GM18499 (cell line): Measurements from ENCODE around the gene THSD1.
"Not testable (repeated sequence)": the region's sequence is repeated elsewhere in the genome, so short reads cannot be mapped to it uniquely, and the experiment has no call there.

Experiments used
- ATAC-seq: cut with Tn5 transposase; IDR thresholded peaks from one replicate; pipeline ENCODE4 v1.9.1; 2021; ENCODE audit warnings: moderate number of reproducible peaks; ENCODE audit not compliant: insufficient read depth, unreplicated experiment

The THSD1 gene

DNA sequence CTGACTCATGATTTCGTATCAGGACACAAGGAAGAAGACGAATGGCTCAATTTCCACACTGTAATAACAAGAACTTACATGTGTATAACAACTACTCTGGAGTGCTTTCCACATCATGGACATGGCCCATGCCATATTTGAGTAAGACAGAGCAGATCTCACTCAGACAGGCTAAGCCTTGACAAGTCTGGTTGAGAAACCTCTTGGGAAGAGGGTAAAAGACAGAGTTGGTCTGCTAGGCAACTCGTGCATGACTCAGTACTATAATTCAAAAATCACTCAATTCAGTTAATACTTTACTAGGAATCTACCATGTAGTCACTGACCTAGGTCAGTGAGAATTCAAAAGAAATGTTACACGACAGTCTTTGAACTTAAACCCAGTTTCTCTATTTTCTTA lies 5.7 kb upstream of the THSD1 start:
- peak; percentile 56 for ATAC-seq

- ATAC-seq: not testable (repeated sequence)
These were observed 2.2 kb upstream of the THSD1 start for GRCh38 chr13:52408071-52408658.

DNA sequence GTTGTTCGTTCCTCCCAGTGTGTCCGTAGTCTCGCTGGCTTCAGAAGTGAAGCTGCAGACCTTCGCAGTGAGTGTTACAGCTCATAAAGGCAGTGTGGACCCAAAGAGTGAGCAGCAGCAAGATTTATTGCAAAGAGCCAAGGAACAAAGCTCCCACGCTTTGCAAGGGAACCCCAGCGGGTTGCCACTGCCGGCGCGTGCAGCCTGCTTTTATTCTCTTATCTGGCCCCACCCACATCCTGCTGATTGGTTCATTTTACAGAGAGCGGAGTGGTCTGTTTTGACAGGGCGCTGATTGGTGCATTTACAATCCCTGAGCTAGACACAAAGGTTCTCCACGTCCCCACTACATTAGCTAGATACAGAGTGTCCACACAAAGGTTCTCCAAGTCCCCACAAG lies 1.5 kb upstream of the THSD1 start:
- ATAC-seq: not testable (repeated sequence)

GRCh38 chr13:52406629-52407028 lies 657 bp upstream of the THSD1 start:
- no peak for ATAC-seq

- ATAC-seq: no peak
These were observed 604 bp downstream of the THSD1 start for GRCh38 chr13:52405369-52405766.

- no peak for ATAC-seq
These were observed 6.3 kb downstream of the THSD1 start for GRCh38 chr13:52399708-52400107.

GRCh38 chr13:52399046-52399445 lies 6.9 kb downstream of the THSD1 start:
- no peak for ATAC-seq

- ATAC-seq: no peak
These were observed 10.3 kb downstream of the THSD1 start for GRCh38 chr13:52395704-52396103.

GRCh38 chr13:52394586-52394985 lies 11.4 kb downstream of the THSD1 start:
- ATAC-seq: no peak

GRCh38 chr13:52393572-52394357 lies 12.2 kb downstream of the THSD1 start:
- ATAC-seq: no peak

- no peak for ATAC-seq
These were observed 18.3 kb downstream of the THSD1 start for GRCh38 chr13:52387721-52388120.

DNA sequence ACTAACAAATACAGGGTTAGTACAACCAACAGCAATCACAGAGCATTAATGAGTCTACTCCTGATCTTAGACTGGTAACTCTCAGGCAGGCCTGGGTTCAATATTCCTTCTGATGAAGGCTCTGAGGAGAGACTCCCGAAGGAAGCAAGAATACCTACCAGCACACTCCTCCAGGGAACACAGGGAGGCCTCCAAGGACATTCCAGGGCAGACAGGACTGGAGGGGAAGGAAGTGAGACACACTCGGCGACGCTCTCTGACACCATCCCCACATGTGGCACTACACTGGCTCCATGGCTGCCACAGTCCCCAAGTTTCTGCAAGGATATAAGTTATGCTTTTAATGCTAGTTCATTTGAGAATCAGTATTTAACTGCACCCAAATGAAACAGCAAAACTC lies 20.1 kb downstream of the THSD1 start:
- ATAC-seq: no peak

- ATAC-seq: no peak
These were observed 22.6 kb downstream of the THSD1 start for GRCh38 chr13:52383366-52383765.

DNA sequence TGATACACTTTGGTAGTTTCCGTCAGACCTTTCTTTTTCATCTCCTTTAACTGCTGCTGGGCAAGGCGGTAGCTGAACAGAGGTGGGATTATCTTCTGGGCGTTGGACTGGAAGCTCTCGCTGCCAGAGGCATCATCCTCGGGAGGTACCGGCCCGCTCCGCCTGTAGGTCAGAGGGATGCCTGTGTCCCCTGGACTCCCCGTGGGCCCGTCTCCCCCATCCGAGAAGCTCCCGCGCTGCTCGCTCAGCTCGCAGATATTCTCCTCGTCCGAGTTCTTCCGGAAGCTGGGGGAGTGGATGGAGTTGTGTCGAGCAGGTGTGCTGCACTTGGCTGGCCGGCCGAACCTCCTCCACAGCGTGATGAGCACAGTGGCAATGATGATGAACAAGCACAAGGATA lies 27.7 kb downstream of the THSD1 start:
- no peak for ATAC-seq

DNA sequence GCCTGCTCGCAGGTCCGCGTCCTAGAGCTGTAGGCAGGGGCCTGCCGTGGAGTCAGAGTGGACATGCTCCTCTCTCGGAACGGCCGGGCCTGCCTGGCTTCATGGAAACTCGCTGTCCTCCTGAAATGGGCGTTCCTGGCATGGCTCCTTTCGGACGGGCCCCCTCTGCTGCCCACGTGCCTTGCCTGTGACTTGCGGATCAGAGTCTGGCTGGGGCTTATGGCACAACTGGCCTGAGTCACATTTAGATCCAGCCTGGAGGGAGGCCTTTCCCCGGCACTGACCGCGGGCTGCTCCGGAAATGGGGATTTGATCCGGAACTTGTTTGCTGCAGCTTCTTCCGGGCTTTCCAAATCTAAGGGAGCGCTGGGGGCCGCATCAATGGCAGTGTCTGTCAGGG lies 28.1 kb downstream of the THSD1 start:
- no peak for ATAC-seq

DNA sequence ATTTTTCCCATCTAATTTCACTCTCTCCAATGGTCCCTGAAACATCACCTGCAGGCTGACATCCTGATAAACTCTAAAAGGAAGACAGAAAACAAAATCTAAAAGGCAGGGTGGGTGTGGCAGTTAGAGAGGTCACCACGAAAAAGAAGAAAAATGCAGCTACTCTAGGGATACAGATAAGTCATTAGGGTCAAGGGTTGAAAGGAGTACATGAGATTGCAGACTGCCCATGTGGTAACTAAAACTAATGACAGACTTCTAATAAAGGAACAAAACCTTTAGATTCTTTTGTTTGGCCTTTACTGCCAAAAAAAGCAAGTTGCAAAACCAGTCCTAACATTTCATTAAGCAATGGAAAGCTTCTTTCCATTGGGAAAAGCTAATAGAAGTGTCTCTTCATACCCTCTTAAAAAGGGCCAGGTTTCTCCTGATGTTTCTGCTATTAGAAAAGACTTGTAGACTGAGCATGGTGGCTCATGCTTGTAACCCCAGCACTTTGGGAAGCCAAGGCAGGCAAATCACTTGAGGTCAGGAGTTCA lies 31.0 kb downstream of the THSD1 start:
- no peak for ATAC-seq

GRCh38 chr13:52374389-52374788 lies 31.6 kb downstream of the THSD1 start:
- ATAC-seq: no peak

- not testable (repeated sequence) for ATAC-seq
These were observed 32.7 kb downstream of the THSD1 start for GRCh38 chr13:52373277-52373676.

DNA sequence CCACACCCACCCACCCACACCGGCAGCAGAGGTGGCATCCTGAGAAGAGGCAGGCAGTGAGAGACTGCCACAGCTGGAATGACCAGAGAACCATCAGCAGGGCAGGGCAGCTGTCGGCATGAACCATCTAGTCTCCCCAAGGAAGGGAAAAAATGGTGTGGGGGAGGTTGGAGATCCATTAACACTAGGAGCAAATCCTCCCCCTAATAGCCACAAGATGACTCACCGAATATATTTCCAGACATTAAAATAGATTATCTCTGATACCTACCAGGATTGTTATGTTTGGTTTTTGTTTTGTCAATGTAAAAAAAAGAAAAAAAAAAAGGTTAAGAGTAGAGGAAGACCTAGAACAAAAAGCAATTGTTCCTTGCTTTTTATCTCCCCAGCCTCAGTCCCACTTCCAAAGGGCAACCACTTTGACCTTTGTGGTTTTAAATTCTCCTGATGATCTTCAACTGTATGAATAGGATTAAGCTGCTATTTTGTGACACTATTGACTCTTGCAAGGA lies 34.2 kb downstream of the THSD1 start:
- ATAC-seq: no peak

DNA sequence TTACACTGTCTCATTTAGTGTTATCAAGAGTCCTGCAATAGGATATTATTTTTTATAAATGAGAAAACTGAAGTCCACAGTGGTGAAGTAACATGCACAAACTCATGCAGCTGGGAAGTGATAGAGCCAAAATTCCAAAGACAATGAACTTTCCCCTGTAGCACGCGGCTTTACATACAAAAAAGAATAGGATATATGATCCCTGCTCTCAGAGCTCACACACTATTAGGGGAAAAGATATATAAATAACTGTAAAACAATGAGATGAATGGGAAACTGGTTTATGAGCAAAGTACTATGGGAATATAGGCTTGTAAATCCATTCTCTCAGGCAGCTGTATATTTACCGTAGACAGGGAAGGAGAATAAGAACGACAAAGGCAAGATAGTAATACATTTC lies 39.7 kb downstream of the THSD1 start:
- ATAC-seq: no peak

DNA sequence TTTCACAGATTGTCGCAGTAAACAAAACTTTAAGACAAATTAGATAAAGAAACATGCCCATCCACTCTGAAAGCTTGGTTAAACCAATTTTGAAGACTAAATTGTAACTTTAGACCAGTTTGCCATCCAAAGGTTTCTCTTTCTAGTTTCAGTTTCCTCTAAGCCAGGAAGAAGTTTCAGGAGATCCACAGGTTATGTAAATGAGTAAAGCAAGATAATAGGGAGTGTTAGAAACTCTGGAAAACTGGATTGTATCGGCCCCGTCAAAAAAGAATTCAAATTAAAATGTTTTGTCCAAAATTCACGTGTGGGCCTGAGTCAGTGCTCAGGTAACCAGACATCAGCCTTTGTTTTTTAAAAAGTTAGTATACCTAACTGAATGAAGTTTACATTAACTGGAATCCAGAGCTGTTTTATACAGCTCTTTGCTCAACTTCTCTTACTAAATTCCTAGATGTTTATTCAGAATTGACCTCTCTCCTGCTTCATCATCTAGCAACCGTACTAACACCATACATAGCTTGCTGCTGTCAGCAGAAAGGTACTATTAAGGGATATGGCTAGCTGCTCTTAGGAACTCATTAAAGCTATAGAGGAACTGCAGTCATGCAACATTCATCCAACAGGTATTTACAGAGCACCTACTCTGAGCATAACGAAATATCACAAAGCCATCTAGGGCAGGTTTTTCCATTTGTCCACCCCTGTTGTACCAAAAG lies 43.6 kb downstream of the THSD1 start:
- ATAC-seq: not testable (repeated sequence)
